Adipose tissue (tissue), 3 donors: ENCODE measurements around the gene DPPA3. TPM values are rescaled to one million over a fixed set of nuclear protein-coding genes. Genes with fewer than 3 reads are reported as not detected.
"Not testable (repeated sequence)": the region's sequence is repeated elsewhere in the genome, so short reads cannot be mapped to it uniquely, and the experiment has no call there.

Experiments
- H3K27ac ChIP-seq: one replicate; pipeline ENCODE4 v1.5.1; 2013; ENCODE audit warnings: low read depth, low read length
- WGBS, 3 donors: extraction: QIAGEN DNeasy Blood & Tissue Kit; methylation state at CpG; one replicate each; pipeline ENCODE4 v1.1.7; 2013; 5-methylcytosine and 5-hydroxymethylcytosine counted together
- polyA plus RNA-seq, 3 donors: library from polyadenylated mRNA; stranded (reverse); fragments of 200-250 nt; gene quantifications; one replicate each; pipeline ENCODE4 v1.2.3, GENCODE V29; 2013
- donor health status: healthy with polysubstance abuse.
- donor health status: Bipolar disorder and iron deficiency.
- donor health status: healthy.

DPPA3 gene
- polyA plus RNA-seq, 3 donors = not detected

DNA sequence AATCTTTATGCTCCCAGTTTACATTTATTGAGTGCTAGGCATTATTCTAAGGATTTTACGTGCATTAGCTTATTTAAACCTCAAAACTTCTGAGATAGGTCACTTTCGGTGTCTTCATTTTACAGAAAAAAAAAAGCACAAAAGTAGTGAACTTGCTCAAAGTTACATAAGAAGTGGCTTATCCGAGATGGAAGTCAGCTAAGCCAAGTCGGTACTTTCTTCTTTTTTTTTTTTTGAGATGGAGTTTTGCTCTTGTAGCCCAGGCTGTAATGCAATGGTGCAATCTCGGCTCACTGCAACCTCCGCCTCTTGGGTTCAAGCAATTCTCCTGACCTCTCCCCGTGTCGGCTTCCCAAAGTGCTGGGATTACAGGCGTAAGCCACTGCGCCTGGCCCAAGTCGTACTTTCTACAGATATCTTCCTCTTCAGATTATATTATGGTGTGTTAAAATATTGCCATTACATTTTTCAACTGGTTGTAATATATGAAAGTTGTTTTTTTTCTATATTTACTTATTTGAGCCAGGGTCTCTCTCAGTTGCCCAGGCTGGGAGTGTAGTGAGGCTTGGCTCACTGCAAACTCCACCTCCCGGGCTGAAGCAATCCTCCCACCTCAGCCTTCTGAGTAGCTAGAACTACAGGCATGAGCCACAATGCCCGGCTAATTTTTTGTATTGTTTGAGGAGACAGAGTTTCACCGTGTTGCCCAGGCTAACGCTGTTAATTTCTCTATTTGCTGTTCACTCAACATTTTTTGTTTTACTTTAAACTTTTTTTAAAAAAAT, 8.9 kb downstream of the DPPA3 start:
- 57 to 66% (median 63%) methylated on average over 15 of the region's 15 CpGs for WGBS, 3 donors
- no peak overlapping the region for H3K27ac ChIP-seq

GRCh38 chr12:7723926-7724325, 12.7 kb downstream of the DPPA3 start:
- H3K27ac ChIP-seq = no peak overlapping the region
- WGBS, 3 donors = 45 to 78% (median 74%) methylated on average over 3 of the region's 3 CpGs

- H3K27ac ChIP-seq = no peak overlapping the region
- 22 to 30% (median 26%) methylated on average over 4 of the region's 4 CpGs for WGBS, 3 donors
Measured at GRCh38 chr12:7729746-7730145, 18.5 kb downstream of the DPPA3 start.

GRCh38 chr12:7730984-7731383, 19.8 kb downstream of the DPPA3 start:
- not testable (repeated sequence) for H3K27ac ChIP-seq

DNA sequence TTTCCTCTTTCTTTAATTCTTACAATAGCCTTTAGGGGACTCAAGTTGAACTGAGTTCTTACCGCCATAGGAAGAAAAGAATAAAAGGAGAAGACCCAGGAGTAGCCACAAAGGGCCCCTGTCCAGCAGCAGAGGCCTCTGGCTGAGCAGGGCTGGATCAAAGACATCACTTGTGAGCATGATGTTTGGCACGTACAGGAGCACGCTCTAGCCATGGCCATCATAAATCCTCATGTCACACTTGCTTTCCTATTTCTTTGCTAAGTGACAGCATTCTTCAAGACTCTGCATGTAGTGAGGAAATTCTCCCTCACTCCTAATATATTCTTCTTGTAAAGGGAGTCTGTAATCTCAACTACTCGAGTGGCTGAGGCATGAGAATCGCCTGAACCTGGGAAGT, 20.3 kb downstream of the DPPA3 start:
- WGBS, 3 donors = 30 to 50% (median 37%) methylated on average over 5 of the region's 5 CpGs
- H3K27ac ChIP-seq = no peak overlapping the region

DNA sequence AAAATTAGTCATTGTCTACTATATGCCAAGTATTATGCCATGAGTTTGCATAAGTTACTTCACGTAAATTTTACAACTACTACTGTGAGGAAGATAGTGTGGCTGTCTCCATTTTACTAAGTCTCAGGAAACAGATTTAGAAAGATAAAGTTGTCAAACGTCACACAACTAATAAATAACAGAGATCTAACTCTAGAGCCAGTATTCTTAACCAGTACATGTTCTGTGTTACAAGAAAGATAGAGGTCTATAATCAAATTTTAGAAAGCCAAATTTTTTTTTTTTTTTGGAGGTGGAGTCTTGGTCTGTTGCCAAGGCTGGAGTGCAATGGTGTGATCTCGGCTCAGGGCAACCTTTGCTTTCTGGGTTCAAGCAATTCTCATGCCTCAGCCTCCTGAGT, 21.8 kb downstream of the DPPA3 start:
- 30 to 58% (median 42%) methylated on average over 3 of the region's 3 CpGs for WGBS, 3 donors
- H3K27ac ChIP-seq = no peak overlapping the region

DNA sequence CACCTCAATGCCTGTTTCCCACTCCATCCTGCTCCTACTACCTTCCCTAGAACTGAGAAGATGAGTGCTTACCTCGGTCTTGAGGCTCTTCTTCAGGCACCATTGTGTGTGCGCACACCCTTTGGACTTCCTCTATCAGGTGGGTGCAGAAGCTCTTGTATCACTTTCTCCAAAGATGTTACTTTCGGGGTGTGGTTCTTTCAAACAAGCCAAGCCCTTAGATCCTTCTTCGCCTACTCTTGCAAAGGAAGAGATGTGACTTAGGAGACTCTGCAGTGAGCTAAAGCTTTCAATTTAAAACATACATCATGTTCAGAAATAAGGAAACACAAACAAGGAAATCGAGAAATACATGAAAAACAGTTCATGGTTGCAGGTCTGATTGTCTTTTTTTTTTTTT, 36.0 kb downstream of the DPPA3 start, which contains the start of gene CLEC4C:
Gene CLEC4C (minus strand): TSS at position 130 of the 400 bp plus-strand sequence. CDS start 27 bp downstream, at position 103.
- WGBS, 3 donors = 69 to 90% (median 80%) methylated on average over 5 of the region's 5 CpGs
- no peak within 1 kb of the TSS for H3K27ac ChIP-seq

DNA sequence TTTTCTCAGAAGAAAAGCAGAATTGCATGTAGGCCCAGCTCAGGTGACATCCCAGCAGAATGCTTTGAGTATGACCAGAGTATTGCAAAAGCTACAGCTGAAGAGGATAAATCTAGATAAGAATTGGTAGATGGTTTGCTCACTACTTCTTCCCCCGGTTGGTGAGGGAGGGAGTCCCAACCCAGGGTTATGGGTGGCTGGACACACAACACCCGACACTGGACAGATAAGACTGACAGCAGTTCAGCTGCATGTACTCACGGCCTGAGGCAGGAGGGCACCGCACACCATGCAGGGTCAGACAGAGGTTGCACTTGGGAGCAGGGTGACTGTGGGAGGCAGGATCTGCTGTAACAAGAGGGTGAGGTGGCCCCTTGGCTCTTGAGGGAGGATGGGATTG, 37.6 kb downstream of the DPPA3 start:
- 40 to 53% (median 46%) methylated on average over 4 of the region's 4 CpGs for WGBS, 3 donors
- no peak overlapping the region for H3K27ac ChIP-seq

DNA sequence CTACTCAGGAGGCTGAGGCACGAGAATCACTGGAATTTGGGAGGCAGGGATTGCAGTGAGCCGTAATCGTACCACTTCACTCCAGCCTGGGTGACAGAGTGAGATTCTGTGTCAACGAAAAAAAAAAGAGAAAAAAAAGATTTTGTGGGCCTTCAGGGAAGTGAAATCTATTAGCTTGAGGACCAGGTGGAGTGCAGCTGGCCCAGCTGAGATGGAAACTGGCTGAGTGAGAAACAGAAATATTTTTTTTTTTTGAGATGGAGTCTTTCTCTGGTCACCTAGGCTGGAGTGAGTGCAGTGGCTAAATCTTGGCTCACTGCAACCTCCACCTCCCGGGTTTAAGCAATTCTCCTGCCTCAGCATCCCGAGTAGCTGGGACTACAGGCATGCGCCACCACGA, 38.2 kb downstream of the DPPA3 start:
- 90 to 91% (median 90%) methylated on average over 8 of the region's 8 CpGs for WGBS, 3 donors
- no peak overlapping the region for H3K27ac ChIP-seq

GRCh38 chr12:7750350-7750749, 39.1 kb downstream of the DPPA3 start:
- WGBS, 3 donors = 77 to 87% (median 86%) methylated on average over 6 of the region's 6 CpGs
- no peak overlapping the region for H3K27ac ChIP-seq

DNA sequence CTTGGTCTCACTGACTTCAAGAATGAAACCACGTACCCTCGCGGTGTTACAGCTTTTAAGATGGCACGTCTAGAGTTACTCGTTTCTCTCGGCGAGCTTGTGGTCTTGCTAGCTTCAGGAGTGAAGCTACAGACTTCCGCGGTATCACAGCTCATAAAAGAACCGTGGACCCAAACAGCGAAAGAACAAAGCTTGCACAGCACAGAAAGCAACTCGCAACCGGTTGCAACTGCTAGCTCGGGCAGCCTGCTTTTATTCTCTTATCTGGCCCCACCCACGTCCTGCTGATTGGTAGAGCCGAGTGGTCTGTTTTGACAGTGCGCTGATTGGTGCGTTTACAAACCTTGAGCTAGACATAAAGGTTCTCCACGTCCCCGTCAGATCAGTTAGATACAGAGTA, 40.2 kb downstream of the DPPA3 start:
- H3K27ac ChIP-seq = no peak overlapping the region
- 84 to 92% (median 88%) methylated on average over 20 of the region's 20 CpGs for WGBS, 3 donors

- H3K27ac ChIP-seq = not testable (repeated sequence)
- 91 to 94% (median 92%) methylated on average over 29 to 38 of the region's 48 CpGs for WGBS, 3 donors
Measured at GRCh38 chr12:7751941-7752922, 41.0 kb downstream of the DPPA3 start.

- H3K27ac ChIP-seq = not testable (repeated sequence)
- 84 to 89% (median 84%) methylated on average over 9 of the region's 9 CpGs for WGBS, 3 donors
Measured at GRCh38 chr12:7755668-7756067, 44.4 kb downstream of the DPPA3 start.

- WGBS, 3 donors = 57 to 71% (median 62%) methylated on average over 2 of the region's 2 CpGs
- no peak overlapping the region for H3K27ac ChIP-seq
Measured at GRCh38 chr12:7756993-7757392, 45.8 kb downstream of the DPPA3 start.

DNA sequence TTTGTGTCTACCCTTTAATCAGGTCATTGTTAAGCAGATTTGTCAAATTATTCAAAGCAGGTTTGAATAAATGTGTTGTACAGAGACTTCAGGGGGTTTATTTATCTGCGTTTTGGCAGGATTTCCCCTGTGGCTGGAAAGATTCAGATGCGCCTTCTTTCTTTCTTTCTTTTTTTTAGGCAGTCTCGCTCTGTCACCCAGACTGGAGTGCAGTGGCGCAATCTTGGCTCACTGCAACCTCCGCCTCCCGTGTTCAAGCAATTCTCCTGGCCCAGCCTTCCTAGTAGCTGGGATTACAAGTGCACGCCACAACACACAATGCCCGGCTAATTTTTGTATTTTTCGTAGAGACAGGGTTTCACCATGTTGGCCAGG, 47.5 kb downstream of the DPPA3 start:
- 37 to 68% (median 46%) methylated on average over 9 of the region's 9 CpGs for WGBS, 3 donors
- H3K27ac ChIP-seq = no peak overlapping the region

Other genes with a start within 250 kb of the DPPA3 start
- gene CD163, start 207.7 kb upstream of the DPPA3 start, polyA plus RNA-seq = 100 to 1,000 TPM in 2 of 3 donors, 10 to 100 TPM in 1; 48.3 to 211 (median 123) TPM
- gene APOBEC1, start 45.5 kb upstream of the DPPA3 start, polyA plus RNA-seq = not detected
- under 1 TPM in 2 of 3 donors, not detected in 1; 0.22 to 0.24 TPM for gene GDF3, start 15.7 kb upstream of the DPPA3 start, polyA plus RNA-seq
- gene CLEC4C, start 35.9 kb downstream of the DPPA3 start, polyA plus RNA-seq = not detected
- not detected for gene NANOGNB, start 53.8 kb downstream of the DPPA3 start, polyA plus RNA-seq
- gene NANOG, start 78.0 kb downstream of the DPPA3 start, polyA plus RNA-seq = not detected
- gene SLC2A14, start 161.5 kb downstream of the DPPA3 start, polyA plus RNA-seq = 1 to 10 TPM in 1 of 3 donors, under 1 TPM in 1, not detected in 1; 0.13 to 5.3 TPM
- gene SLC2A3, start 224.8 kb downstream of the DPPA3 start, polyA plus RNA-seq = 10 to 100 TPM in 2 of 3 donors, 1 to 10 TPM in 1; 4.3 to 79.4 (median 43.3) TPM